CD4-positive, alpha-beta T cell treated with Interleukin-21 for 1 hour (primary cell): ENCODE results near the gene NUDT11.
"Not testable (repeated sequence)": the region's sequence is repeated elsewhere in the genome, so short reads cannot be mapped to it uniquely, and the experiment has no call there.

ENCODE experiments used
- DNase-seq: peaks from one replicate; pipeline ENCODE4 v3.0.0-alpha.2; 2020

Gene NUDT11

GRCh38 chrX:51496501-51497291 lies at the start of gene NUDT11:
NUDT11 (minus strand) TSS chrX:51496592; CDS start chrX:51496444, 148 bp downstream.
- DNase-seq: peak; percentile 39

DNA sequence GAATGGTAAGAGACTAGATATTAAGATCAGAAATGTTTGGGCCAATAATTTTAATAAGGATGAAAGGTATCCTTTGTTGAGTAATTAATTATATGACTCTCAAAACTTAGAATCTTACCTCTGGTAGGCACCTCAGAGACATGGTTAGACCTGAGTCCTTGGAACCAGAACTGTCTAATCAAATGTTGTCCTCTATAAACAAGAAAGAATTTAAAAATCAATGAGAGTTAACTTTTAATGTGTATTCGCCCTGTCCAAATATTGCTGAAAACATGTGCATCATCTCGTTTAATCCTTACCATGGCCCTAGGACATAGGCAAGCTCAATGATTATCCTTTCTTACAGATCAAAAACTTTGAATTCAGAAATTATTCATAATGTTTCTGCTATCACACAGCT lies 24.0 kb upstream of the NUDT11 start:
- no peak for DNase-seq

DNA sequence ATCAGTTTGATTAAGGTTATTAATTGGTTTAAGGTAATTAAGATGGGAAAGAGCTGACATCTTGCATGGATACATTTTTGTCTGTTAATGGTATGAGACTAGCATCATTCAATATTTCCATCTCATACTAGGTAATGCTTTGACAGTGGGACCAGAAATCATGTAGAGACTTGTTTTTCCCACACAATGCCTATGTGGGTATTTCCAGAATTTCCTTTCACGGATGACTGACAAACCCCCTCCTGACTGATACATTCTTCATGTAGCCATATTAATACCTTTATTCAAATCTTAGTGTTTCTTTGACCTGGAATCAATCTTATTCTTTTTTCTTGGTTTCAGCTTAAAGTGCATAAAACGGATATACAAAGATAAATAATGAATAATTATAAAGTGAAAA lies 22.7 kb upstream of the NUDT11 start:
- not testable (repeated sequence) for DNase-seq

GRCh38 chrX:51507551-51507950 lies 11.2 kb upstream of the NUDT11 start:
- DNase-seq: no peak

- not testable (repeated sequence) for DNase-seq
These were observed 497 bp downstream of the NUDT11 start for GRCh38 chrX:51495701-51496488.

- no peak for DNase-seq
These were observed 2.0 kb downstream of the NUDT11 start for GRCh38 chrX:51494409-51494808.

DNA sequence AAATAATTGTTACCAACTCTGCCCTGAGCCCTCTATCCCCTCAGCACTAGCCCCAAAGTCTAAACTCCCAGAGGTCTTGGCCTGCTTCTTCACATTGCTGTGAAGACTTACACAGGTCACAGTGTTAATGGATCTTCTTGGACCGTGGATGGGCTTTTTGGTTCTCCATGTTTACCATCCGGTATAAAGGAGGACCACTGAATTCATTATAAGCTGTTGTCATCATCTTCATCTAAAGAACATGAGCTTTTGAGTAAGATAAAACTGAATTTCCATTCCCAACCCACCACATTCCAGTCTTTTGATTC lies 8.5 kb downstream of the NUDT11 start:
- DNase-seq: no peak

DNA sequence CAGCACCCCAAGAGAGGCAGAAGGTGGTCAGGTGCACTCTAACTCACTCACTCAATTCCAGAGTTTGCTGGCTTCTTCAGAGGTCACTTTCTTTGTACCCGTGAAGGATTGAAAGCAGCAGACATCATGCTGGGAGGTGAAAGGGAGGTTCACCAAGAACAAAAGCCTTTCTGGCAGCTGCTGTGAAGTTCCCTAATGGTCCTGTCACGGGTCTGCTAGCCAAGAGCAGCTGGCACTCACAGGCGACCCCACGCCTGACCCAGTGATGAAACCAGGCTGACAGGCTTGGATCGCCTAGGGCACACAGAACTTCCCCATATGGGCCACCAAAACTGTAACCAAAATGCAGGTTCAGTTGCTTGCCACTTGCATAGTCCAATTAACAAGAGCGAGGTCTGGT lies 11.8 kb downstream of the NUDT11 start:
- no peak for DNase-seq

GRCh38 chrX:51482411-51482810 lies 14.0 kb downstream of the NUDT11 start:
- DNase-seq: not testable (repeated sequence)

GRCh38 chrX:51476930-51477329 lies 19.5 kb downstream of the NUDT11 start:
- no peak for DNase-seq

DNA sequence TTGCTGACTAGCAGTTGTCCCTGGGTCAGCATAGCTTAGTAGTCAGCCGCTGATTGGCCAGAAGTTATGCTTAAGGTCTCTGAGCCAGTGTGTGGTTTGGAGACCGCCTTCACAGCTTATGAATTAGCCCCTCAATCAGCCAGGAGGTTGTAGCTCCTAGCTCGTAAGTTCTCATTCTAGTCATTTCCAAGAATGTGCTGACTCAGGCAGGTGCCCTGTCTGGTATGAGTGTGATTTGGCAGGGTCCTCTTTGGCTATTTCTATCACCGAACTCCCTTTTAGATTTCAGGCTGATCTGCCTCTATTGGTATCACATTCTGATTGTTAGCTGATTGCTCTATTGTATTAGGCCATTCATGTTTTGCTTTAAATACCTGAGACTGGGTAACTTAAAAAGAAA lies 33.1 kb downstream of the NUDT11 start:
- no peak for DNase-seq

DNA sequence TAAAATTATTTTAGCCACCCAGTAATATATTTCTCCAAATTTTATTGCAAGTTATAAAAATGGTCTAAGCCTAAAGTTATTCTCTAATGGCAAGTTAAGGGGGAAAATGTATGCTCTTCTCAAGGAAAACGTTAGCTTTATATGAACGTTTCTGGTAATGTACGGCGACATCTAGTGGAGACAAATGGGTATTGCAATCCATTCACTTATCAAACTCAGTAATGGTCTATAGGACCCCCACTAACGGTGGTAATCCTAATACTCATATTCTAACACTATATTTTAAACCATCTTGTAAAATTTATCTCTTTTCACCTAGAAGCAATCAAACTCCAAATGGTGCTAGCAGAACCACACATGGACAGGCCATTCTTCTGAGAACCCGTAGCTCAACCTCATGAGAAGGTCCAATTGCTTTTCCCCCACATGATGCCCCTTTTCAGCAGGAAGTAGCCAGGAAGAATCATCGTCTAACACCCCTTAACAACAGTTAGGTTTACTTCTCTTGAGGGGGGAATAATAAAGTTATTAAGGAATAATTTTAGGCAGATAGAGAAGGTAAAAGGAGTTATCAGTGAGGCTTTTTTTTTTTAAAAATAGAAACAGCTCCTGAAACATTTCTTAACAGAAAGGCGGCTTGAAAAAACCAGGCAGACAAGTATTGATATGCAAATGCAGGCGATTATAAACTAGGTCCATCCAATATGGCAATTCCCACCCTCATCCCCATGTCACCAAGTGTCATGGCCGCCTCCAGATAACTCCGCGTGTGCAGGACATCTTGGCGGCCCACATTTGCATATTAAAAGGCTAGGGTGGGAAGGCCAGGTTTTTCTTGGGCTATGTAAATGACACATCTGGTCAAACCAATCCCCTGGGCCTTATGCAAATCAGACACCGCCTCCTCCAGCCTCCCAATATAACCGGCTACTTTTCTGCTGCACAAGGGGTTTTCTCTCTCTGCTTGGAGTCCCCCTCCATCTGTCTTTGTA lies 35.0 kb downstream of the NUDT11 start:
- peak; percentile 37 for DNase-seq

- peak; percentile 18 for DNase-seq
These were observed 37.3 kb downstream of the NUDT11 start for GRCh38 chrX:51459125-51459524.

GRCh38 chrX:51456814-51457213 lies 39.6 kb downstream of the NUDT11 start:
- DNase-seq: no peak

GRCh38 chrX:51456246-51456645 lies 40.1 kb downstream of the NUDT11 start:
- no peak for DNase-seq

- no peak for DNase-seq
These were observed 56.0 kb downstream of the NUDT11 start for GRCh38 chrX:51440365-51440764.
